ENCODE results near the gene GM2A. TPM values are rescaled to one million over a fixed set of nuclear protein-coding genes. Genes with fewer than 3 reads are reported as not detected.

Gene GM2A
- total and polyA plus RNA-seq, 9 of the 15 experiments (the other 6 are each of a cell fraction or from before 2014, with no cell fraction given), result 5.8 to 36.0 (median 10.0) TPM

DNA sequence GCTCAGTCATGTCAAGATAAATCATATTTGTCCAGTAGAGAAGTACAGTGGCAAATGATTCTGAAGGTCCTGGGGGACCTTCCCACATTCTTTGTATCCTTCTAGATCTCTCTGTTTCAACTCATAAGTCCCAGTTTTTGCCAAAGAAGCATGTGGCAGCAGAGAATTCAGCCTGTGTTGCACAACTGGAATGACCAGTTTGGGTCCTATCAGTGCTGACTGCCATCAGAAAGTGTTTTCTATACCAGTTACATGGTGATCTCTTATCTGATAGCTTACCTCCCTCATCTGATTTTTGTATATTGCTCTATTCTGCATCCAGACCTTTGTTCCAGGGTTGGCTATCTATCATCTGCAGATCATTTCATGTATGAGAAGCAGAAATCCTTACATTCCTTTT is 21.7 kb downstream of the GM2A start (continued):
- no peak for TF ChIP-seq VEZF1 (CRISPR knock-in tag; IDR thresholded peaks at IDR 0.05)
- TF ChIP-seq BCL6 (CRISPR knock-in tag; IDR thresholded peaks at IDR 0.05), result no peak
- no peak for TF ChIP-seq ZNF584 (CRISPR knock-in tag; IDR thresholded peaks at IDR 0.05; ENCODE audit: low read depth)

DNA sequence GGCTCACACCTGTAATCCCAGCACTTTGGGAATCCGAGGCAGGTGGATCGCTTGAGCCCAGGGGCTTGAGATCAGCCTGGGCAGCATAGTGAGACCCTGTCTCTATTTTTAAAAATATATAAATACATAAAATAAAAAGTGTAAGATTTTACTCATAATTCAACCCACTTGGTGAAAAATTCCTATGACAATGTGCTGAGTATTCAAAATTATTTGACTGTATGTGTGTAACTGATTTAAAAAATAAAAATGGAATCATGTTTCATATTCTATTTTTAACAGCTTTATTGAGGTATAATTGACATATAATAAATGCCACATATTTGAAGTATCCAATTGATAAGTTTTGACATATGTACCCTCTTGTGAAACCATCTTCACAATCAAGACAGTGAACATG is 22.8 kb downstream of the GM2A start:
- intact Hi-C loops (cut with micrococcal nuclease), result no loop called here
- POLR2A ChIA-PET, result interaction anchor here (1.3 kb wide), 1 partner anchor 27 kb away, joined by 4 read pairs; no protein-coding TSS in a partner anchor
- DNase-seq (ENCODE audit: extremely low read depth in 1 of 4, low spot score in 3 of 4), result no peak
- no peaks in the 10 kb centered on the region for H3K4me1 ChIP-seq (replicated peaks in 1 of 2; ENCODE audit: control insufficient read depth in 2 of 2, insufficient read depth in 2 of 2, low read length in 2 of 2)
- in situ Hi-C loops (cut with MboI), result no loop called here
- H3K4me3 ChIP-seq, result no peak overlapping the region
- H3K9me1 ChIP-seq (ENCODE audit: control insufficient read depth, insufficient read depth, low read length), result no peaks in the 10 kb centered on the region
- no peak overlapping the region for H3K9ac ChIP-seq (ENCODE audit: insufficient read depth in 1 of 2, low read depth in 2 of 2, low read length in 2 of 2)
- no peaks in the 10 kb centered on the region for H3K36me3 ChIP-seq (ENCODE audit: control insufficient read depth, insufficient read depth, low read length)
- H3K27me3 ChIP-seq (ENCODE audit: control insufficient read depth in 2 of 2, insufficient read depth in 2 of 2, low read length in 2 of 2), result peaks cover 9 to 13% of the 10 kb centered on the region in 2 experiments; a peak in 4 of 5 replicates
- H3K27ac ChIP-seq (ENCODE audit: extremely low read depth, low read depth, low read length), result no peak overlapping the region
- H3K4me2 ChIP-seq (ENCODE audit: insufficient read depth, low read length), result no peak overlapping the region
- no peak overlapping the region for H2AFZ ChIP-seq (ENCODE audit: low read depth, low read length)
- CTCF ChIA-PET (ENCODE audit: low intra/inter-chr PET ratio), result no interaction called here
- no peaks in the 10 kb centered on the region for H4K20me1 ChIP-seq (replicated peaks; ENCODE audit: control insufficient read depth, insufficient read depth, low read length)
- TF ChIP-seq ZEB2 (IDR thresholded peaks at IDR 0.05) (no peak), SUPT5H (IDR thresholded peaks at IDR 0.05) (no peak), SETDB1 (IDR thresholded peaks at IDR 0.05; ENCODE audit: low read length) (no peak), SMARCE1 (IDR thresholded peaks at IDR 0.05) (no peak), ZNF384 (IDR thresholded peaks at IDR 0.05; ENCODE audit: low read depth, low read length) (no peak), CBX2 (IDR thresholded peaks at IDR 0.05; ENCODE audit: insufficient read depth, low read length, poor library complexity, severe bottlenecking) (no peak), ZNF316 (IDR thresholded peaks at IDR 0.05) (peak; percentile 55; the same call in 1 of the 2 replicates), HIVEP1 (CRISPR knock-in tag; IDR thresholded peaks at IDR 0.05) (no peak), C11orf30 (IDR thresholded peaks at IDR 0.05; ENCODE audit: low read depth) (peak; percentile 31; the same call in 1 of the 2 replicates)
- TF ChIP-seq, protein P1, sequence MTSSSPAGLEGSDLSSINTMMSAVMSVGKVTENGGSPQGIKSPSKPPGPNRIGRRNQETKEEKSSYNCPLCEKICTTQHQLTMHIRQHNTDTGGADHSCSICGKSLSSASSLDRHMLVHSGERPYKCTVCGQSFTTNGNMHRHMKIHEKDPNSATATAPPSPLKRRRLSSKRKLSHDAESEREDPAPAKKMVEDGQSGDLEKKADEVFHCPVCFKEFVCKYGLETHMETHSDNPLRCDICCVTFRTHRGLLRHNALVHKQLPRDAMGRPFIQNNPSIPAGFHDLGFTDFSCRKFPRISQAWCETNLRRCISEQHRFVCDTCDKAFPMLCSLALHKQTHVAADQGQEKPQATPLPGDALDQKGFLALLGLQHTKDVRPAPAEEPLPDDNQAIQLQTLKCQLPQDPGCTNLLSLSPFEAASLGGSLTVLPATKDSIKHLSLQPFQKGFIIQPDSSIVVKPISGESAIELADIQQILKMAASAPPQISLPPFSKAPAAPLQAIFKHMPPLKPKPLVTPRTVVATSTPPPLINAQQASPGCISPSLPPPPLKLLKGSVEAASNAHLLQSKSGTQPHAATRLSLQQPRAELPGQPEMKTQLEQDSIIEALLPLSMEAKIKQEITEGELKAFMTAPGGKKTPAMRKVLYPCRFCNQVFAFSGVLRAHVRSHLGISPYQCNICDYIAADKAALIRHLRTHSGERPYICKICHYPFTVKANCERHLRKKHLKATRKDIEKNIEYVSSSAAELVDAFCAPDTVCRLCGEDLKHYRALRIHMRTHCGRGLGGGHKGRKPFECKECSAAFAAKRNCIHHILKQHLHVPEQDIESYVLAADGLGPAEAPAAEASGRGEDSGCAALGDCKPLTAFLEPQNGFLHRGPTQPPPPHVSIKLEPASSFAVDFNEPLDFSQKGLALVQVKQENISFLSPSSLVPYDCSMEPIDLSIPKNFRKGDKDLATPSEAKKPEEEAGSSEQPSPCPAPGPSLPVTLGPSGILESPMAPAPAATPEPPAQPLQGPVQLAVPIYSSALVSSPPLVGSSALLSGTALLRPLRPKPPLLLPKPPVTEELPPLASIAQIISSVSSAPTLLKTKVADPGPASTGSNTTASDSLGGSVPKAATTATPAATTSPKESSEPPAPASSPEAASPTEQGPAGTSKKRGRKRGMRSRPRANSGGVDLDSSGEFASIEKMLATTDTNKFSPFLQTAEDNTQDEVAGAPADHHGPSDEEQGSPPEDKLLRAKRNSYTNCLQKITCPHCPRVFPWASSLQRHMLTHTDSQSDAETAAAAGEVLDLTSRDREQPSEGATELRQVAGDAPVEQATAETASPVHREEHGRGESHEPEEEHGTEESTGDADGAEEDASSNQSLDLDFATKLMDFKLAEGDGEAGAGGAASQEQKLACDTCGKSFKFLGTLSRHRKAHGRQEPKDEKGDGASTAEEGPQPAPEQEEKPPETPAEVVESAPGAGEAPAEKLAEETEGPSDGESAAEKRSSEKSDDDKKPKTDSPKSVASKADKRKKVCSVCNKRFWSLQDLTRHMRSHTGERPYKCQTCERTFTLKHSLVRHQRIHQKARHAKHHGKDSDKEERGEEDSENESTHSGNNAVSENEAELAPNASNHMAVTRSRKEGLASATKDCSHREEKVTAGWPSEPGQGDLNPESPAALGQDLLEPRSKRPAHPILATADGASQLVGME (CRISPR knock-in tag; IDR thresholded peaks at IDR 0.05), result no peak
- TF ChIP-seq, protein P2, sequence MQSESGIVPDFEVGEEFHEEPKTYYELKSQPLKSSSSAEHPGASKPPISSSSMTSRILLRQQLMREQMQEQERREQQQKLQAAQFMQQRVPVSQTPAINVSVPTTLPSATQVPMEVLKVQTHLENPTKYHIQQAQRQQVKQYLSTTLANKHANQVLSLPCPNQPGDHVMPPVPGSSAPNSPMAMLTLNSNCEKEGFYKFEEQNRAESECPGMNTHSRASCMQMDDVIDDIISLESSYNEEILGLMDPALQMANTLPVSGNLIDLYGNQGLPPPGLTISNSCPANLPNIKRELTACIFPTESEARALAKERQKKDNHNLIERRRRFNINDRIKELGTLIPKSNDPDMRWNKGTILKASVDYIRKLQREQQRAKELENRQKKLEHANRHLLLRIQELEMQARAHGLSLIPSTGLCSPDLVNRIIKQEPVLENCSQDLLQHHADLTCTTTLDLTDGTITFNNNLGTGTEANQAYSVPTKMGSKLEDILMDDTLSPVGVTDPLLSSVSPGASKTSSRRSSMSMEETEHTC (IDR thresholded peaks at IDR 0.05), result no peak
- no peak for ATAC-seq
- FAIRE-seq, result no peak
- no peaks in the 10 kb centered on the region for H3K79me2 ChIP-seq (ENCODE audit: control insufficient read depth, insufficient read depth, low read length)
- no TSS peak for BruUV-seq (replicated peaks)
- 0% methylated on average over 2 of the region's 2 CpGs for WGBS (ENCODE audit: insufficient coverage, low coverage, missing lambda C conversion rate)
- no peaks in the 10 kb centered on the region for H3K9me3 ChIP-seq (replicated peaks; ENCODE audit: control insufficient read depth, insufficient read depth, low read depth, low read length)
